HG03139 (cell line): Measurements from ENCODE around the gene ZNF48.

ENCODE experiments used
- ATAC-seq: cut with Tn5 transposase; IDR thresholded peaks from one replicate; pipeline ENCODE4 v1.9.1; 2021; ENCODE audit not compliant: unreplicated experiment

ZNF48 gene

GRCh38 chr16:30358577-30358936, 36.7 kb upstream of the ZNF48 start:
- no peak for ATAC-seq

GRCh38 chr16:30358990-30359870, 36.0 kb upstream of the ZNF48 start:
- no peak for ATAC-seq

GRCh38 chr16:30359871-30360170, 35.4 kb upstream of the ZNF48 start:
- no peak for ATAC-seq

GRCh38 chr16:30361180-30361579, 34.0 kb upstream of the ZNF48 start:
- no peak for ATAC-seq

GRCh38 chr16:30365200-30365599, 30.0 kb upstream of the ZNF48 start:
- ATAC-seq = no peak

- ATAC-seq = no peak
Observed at GRCh38 chr16:30366511-30366910, 28.7 kb upstream of the ZNF48 start.

- no peak for ATAC-seq
Observed at GRCh38 chr16:30367349-30368009, 27.7 kb upstream of the ZNF48 start.

GRCh38 chr16:30368122-30368791, 27.0 kb upstream of the ZNF48 start:
- no peak for ATAC-seq

- no peak for ATAC-seq
Observed at GRCh38 chr16:30368792-30369090, 26.5 kb upstream of the ZNF48 start.

GRCh38 chr16:30369091-30369937, 25.9 kb upstream of the ZNF48 start:
- ATAC-seq = no peak

GRCh38 chr16:30369938-30370455, 25.2 kb upstream of the ZNF48 start:
- no peak for ATAC-seq

- peak; percentile 69 for ATAC-seq
Observed at GRCh38 chr16:30370456-30371247, 24.6 kb upstream of the ZNF48 start, which contains the start of gene TBC1D10B. TBC1D10B (minus strand) TSS chr16:30370494; CDS start chr16:30370183, 311 bp downstream.

GRCh38 chr16:30371248-30371816, 23.9 kb upstream of the ZNF48 start:
- ATAC-seq = no peak

- ATAC-seq = no peak
Observed at GRCh38 chr16:30372038-30372712, 23.0 kb upstream of the ZNF48 start.

- ATAC-seq = no peak
Observed at GRCh38 chr16:30372725-30373124, 22.5 kb upstream of the ZNF48 start.

- ATAC-seq = no peak
Observed at GRCh38 chr16:30374538-30374937, 20.7 kb upstream of the ZNF48 start, which contains the start of gene MYL11. MYL11 (plus strand) TSS chr16:30374802; CDS start chr16:30374858, 56 bp downstream.

GRCh38 chr16:30375864-30376263, 19.4 kb upstream of the ZNF48 start:
- no peak for ATAC-seq

- no peak for ATAC-seq
Observed at GRCh38 chr16:30376461-30376902, 18.7 kb upstream of the ZNF48 start.
